ENCODE measurements around the gene RAB11B.

The RAB11B gene

GRCh38 chr19:8357007-8357521 is 33.1 kb upstream of the RAB11B start:
- Histone ChIP-seq H3K4me3 (ENCODE audit: low read length) (no peak overlapping the region), H3K4me1 (ENCODE audit: control insufficient read depth, insufficient read depth, low read length) (no peaks in the 10 kb centered on the region), H3K36me3 (ENCODE audit: control insufficient read depth, insufficient read depth, low read length) (no peaks in the 10 kb centered on the region), H3K27ac (ENCODE audit: low read length) (no peak overlapping the region), H3K9me3 (ENCODE audit: control insufficient read depth, insufficient read depth, low read length) (no peaks in the 10 kb centered on the region), H3K27me3 (ENCODE audit: control insufficient read depth, insufficient read depth, low read length) (no peaks in the 10 kb centered on the region)
- no peak for DNase-seq (ENCODE audit: low read depth, low spot score)
- no CpG with 5 or more reads among the region's 4 CpGs for WGBS (ENCODE audit: insufficient coverage, insufficient read length)

GRCh38 chr19:8358948-8359347 is 31.2 kb upstream of the RAB11B start:
- Histone ChIP-seq H3K27ac (ENCODE audit: low read length) (no peak overlapping the region), H3K4me1 (ENCODE audit: control insufficient read depth, insufficient read depth, low read length) (no peaks in the 10 kb centered on the region), H3K36me3 (ENCODE audit: control insufficient read depth, insufficient read depth, low read length) (no peaks in the 10 kb centered on the region), H3K4me3 (ENCODE audit: low read length) (no peak overlapping the region), H3K27me3 (ENCODE audit: control insufficient read depth, insufficient read depth, low read length) (peaks cover 2% of the 10 kb centered on the region; the same call in 1 of the 2 replicates), H3K9me3 (ENCODE audit: control insufficient read depth, insufficient read depth, low read length) (no peaks in the 10 kb centered on the region)
- no CpG with 5 or more reads among the region's 6 CpGs for WGBS (ENCODE audit: insufficient coverage, insufficient read length)
- DNase-seq (ENCODE audit: low read depth, low spot score), result no peak

GRCh38 chr19:8360196-8360595 is 30.0 kb upstream of the RAB11B start:
- no peak for DNase-seq (ENCODE audit: low read depth, low spot score)
- H3K27ac ChIP-seq (ENCODE audit: low read length), result no peak overlapping the region
- no CpG with 5 or more reads among the region's 8 CpGs for WGBS (ENCODE audit: insufficient coverage, insufficient read length)

GRCh38 chr19:8361921-8362793 is 28.0 kb upstream of the RAB11B start:
- Histone ChIP-seq H3K27ac (ENCODE audit: low read length) (no peak overlapping the region), H3K27me3 (ENCODE audit: control insufficient read depth, insufficient read depth, low read length) (peaks cover 2% of the 10 kb centered on the region; the same call in 1 of the 2 replicates), H3K4me3 (ENCODE audit: low read length) (no peak overlapping the region), H3K9me3 (ENCODE audit: control insufficient read depth, insufficient read depth, low read length) (no peaks in the 10 kb centered on the region), H3K36me3 (ENCODE audit: control insufficient read depth, insufficient read depth, low read length) (no peaks in the 10 kb centered on the region; the same call in 1 of the 2 replicates), H3K4me1 (ENCODE audit: control insufficient read depth, insufficient read depth, low read length) (peaks cover 8% of the 10 kb centered on the region)
- no CpG with 5 or more reads among the region's 12 CpGs for WGBS (ENCODE audit: insufficient coverage, insufficient read length)
- DNase-seq (ENCODE audit: low read depth, low spot score), result no peak

More at GRCh38 chr19:8360196-8360595, 30.0 kb upstream of the RAB11B start:
- Histone ChIP-seq H3K36me3 (ENCODE audit: control insufficient read depth, insufficient read depth, low read length) (no peaks in the 10 kb centered on the region), H3K9me3 (ENCODE audit: control insufficient read depth, insufficient read depth, low read length) (no peaks in the 10 kb centered on the region), H3K4me1 (ENCODE audit: control insufficient read depth, insufficient read depth, low read length) (peaks cover 4% of the 10 kb centered on the region), H3K4me3 (ENCODE audit: low read length) (no peak overlapping the region), H3K27me3 (ENCODE audit: control insufficient read depth, insufficient read depth, low read length) (peaks cover 2% of the 10 kb centered on the region; the same call in 1 of the 2 replicates)

GRCh38 chr19:8363803-8364771 is 26.1 kb upstream of the RAB11B start, which contains the start of gene ANGPTL4:
Gene ANGPTL4, plus strand, starts transcription at chr19:8364155. Its CDS starts 167 bp downstream, at chr19:8364322.
- Histone ChIP-seq H3K27ac (ENCODE audit: low read length) (no peak within 1 kb of the TSS), H3K36me3 (ENCODE audit: control insufficient read depth, insufficient read depth, low read length) (no peaks in the 10 kb centered on the region; the same call in 1 of the 2 replicates), H3K27me3 (ENCODE audit: control insufficient read depth, insufficient read depth, low read length) (peaks cover 2% of the 10 kb centered on the region; the same call in 1 of the 2 replicates), H3K4me1 (ENCODE audit: control insufficient read depth, insufficient read depth, low read length) (peaks cover 8% of the 10 kb centered on the region), H3K9me3 (ENCODE audit: control insufficient read depth, insufficient read depth, low read length) (no peaks in the 10 kb centered on the region), H3K4me3 (ENCODE audit: low read length) (peak within 1 kb of the TSS; percentile 47; the same call in 1 of the 2 replicates)
- DNase-seq (ENCODE audit: low read depth, low spot score), result no peak
- no CpG with 5 or more reads among the region's 81 CpGs for WGBS (ENCODE audit: insufficient coverage, insufficient read length)

- Histone ChIP-seq H3K27me3 (ENCODE audit: control insufficient read depth, insufficient read depth, low read length) (peaks cover 2% of the 10 kb centered on the region; the same call in 1 of the 2 replicates), H3K27ac (ENCODE audit: low read length) (no peak overlapping the region), H3K36me3 (ENCODE audit: control insufficient read depth, insufficient read depth, low read length) (no peaks in the 10 kb centered on the region; the same call in 1 of the 2 replicates), H3K4me1 (ENCODE audit: control insufficient read depth, insufficient read depth, low read length) (peaks cover 8% of the 10 kb centered on the region), H3K4me3 (ENCODE audit: low read length) (no peak overlapping the region), H3K9me3 (ENCODE audit: control insufficient read depth, insufficient read depth, low read length) (no peaks in the 10 kb centered on the region)
- WGBS (ENCODE audit: insufficient coverage, insufficient read length), result no CpG with 5 or more reads among the region's 11 CpGs
- DNase-seq (ENCODE audit: low read depth, low spot score), result no peak
Measured at GRCh38 chr19:8366121-8366581, 24.0 kb upstream of the RAB11B start.

GRCh38 chr19:8366961-8367326 is 23.2 kb upstream of the RAB11B start:
- Histone ChIP-seq H3K27ac (ENCODE audit: low read length) (no peak overlapping the region), H3K4me3 (ENCODE audit: low read length) (no peak overlapping the region), H3K4me1 (ENCODE audit: control insufficient read depth, insufficient read depth, low read length) (peaks cover 8% of the 10 kb centered on the region), H3K9me3 (ENCODE audit: control insufficient read depth, insufficient read depth, low read length) (no peaks in the 10 kb centered on the region), H3K36me3 (ENCODE audit: control insufficient read depth, insufficient read depth, low read length) (no peaks in the 10 kb centered on the region; the same call in 1 of the 2 replicates), H3K27me3 (ENCODE audit: control insufficient read depth, insufficient read depth, low read length) (peaks cover 2% of the 10 kb centered on the region; the same call in 1 of the 2 replicates)
- no CpG with 5 or more reads among the region's 13 CpGs for WGBS (ENCODE audit: insufficient coverage, insufficient read length)
- DNase-seq (ENCODE audit: low read depth, low spot score), result no peak

- H3K4me3 ChIP-seq (ENCODE audit: low read length), result no peak overlapping the region
- H3K27me3 ChIP-seq (ENCODE audit: control insufficient read depth, insufficient read depth, low read length), result no peaks in the 10 kb centered on the region; the same call in 1 of the 2 replicates
- no peak overlapping the region for H3K27ac ChIP-seq (ENCODE audit: low read length)
- peaks cover 8% of the 10 kb centered on the region for H3K4me1 ChIP-seq (ENCODE audit: control insufficient read depth, insufficient read depth, low read length)
- DNase-seq (ENCODE audit: low read depth, low spot score), result no peak
- H3K36me3 ChIP-seq (ENCODE audit: control insufficient read depth, insufficient read depth, low read length), result no peaks in the 10 kb centered on the region; the same call in 1 of the 2 replicates
- no CpG with 5 or more reads among the region's 23 CpGs for whole genome bisulfite sequencing (ENCODE audit: insufficient coverage, insufficient read length)
- no peaks in the 10 kb centered on the region for H3K9me3 ChIP-seq (ENCODE audit: control insufficient read depth, insufficient read depth, low read length)
Measured at GRCh38 chr19:8367327-8368001, 22.7 kb upstream of the RAB11B start.

- no peaks in the 10 kb centered on the region for H3K9me3 ChIP-seq (ENCODE audit: control insufficient read depth, insufficient read depth, low read length)
- no peak overlapping the region for H3K27ac ChIP-seq (ENCODE audit: low read length)
- no peaks in the 10 kb centered on the region; the same call in 1 of the 2 replicates for H3K36me3 ChIP-seq (ENCODE audit: control insufficient read depth, insufficient read depth, low read length)
- no peak overlapping the region for H3K4me3 ChIP-seq (ENCODE audit: low read length)
- WGBS (ENCODE audit: insufficient coverage, insufficient read length), result no CpG with 5 or more reads among the region's 19 CpGs
- no peak for DNase-seq (ENCODE audit: low read depth, low spot score)
- H3K27me3 ChIP-seq (ENCODE audit: control insufficient read depth, insufficient read depth, low read length), result no peaks in the 10 kb centered on the region
- peaks cover 4% of the 10 kb centered on the region; the same call in 1 of the 2 replicates for H3K4me1 ChIP-seq (ENCODE audit: control insufficient read depth, insufficient read depth, low read length)
Measured at GRCh38 chr19:8370176-8371010, 19.8 kb upstream of the RAB11B start.
